Keratinocyte (primary cell): ENCODE measurements around the gene CPNE9.

Source experiments
- EZH2 ChIP-seq: IDR thresholded peaks from one replicate; pipeline ENCODE4 v1.6.1; 2012; ENCODE audit warnings: inconsistent platforms, mild to moderate bottlenecking, low read length, moderate library complexity
- TF ChIP-seq, protein P1 (sequence below), 3 experiments: IDR thresholded peaks in 1 of 3; conservative IDR thresholded peaks in 1 of 3; optimal IDR thresholded peaks in 1 of 3; 2 replicates in 2 of 3; 3 replicates in 1 of 3; pipeline versions ENCODE3 to v1.5.1; 2011; ENCODE audit warnings: low read length in 3 of 3, mild to moderate bottlenecking in 3 of 3, moderate library complexity in 2 of 3, control low read depth in 1 of 3, inconsistent platforms in 1 of 3; ENCODE audit not compliant: insufficient read depth in 2 of 3; ENCODE audit errors: extremely low read depth in 1 of 3

DNA sequence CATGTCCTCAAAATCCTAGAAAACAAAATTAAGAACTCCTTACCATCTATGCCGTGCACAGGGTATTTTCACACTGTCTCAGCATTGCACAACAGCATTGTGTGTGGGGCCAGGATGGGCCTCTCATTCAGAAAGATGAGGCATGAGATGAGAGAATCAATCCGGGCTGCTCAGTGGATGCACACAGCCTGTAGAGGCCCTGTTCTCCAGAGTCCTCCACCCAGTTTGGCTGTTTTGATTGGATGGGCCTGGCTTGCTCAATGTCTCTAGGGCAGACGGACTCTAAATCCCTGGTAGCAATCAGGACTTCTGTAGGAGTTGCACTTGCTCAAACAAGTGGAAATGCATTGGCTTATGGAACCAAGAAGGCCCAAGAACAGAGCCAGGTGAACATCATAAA, 20.2 kb upstream of the CPNE9 start:
- TF ChIP-seq, protein P1, sequence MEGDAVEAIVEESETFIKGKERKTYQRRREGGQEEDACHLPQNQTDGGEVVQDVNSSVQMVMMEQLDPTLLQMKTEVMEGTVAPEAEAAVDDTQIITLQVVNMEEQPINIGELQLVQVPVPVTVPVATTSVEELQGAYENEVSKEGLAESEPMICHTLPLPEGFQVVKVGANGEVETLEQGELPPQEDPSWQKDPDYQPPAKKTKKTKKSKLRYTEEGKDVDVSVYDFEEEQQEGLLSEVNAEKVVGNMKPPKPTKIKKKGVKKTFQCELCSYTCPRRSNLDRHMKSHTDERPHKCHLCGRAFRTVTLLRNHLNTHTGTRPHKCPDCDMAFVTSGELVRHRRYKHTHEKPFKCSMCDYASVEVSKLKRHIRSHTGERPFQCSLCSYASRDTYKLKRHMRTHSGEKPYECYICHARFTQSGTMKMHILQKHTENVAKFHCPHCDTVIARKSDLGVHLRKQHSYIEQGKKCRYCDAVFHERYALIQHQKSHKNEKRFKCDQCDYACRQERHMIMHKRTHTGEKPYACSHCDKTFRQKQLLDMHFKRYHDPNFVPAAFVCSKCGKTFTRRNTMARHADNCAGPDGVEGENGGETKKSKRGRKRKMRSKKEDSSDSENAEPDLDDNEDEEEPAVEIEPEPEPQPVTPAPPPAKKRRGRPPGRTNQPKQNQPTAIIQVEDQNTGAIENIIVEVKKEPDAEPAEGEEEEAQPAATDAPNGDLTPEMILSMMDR (optimal IDR thresholded peaks at IDR 0.05 in 1 of 3, IDR thresholded peaks at IDR 0.05 in 1 of 3, conservative IDR thresholded peaks at IDR 0.05 in 1 of 3; ENCODE audit: extremely low read depth in 1 of 3, insufficient read depth in 2 of 3, low read length in 3 of 3), result no peak
- no peak for TF ChIP-seq EZH2
